Fibroblast of villous mesenchyme (primary cell): ENCODE measurements around the gene NIN. TPM values are rescaled to one million over a fixed set of nuclear protein-coding genes. Genes with fewer than 3 reads are reported as not detected.
"Not testable (repeated sequence)": the region's sequence is repeated elsewhere in the genome, so short reads cannot be mapped to it uniquely, and the experiment has no call there.

Source experiments
- DNase-seq: peaks from one replicate; pipeline ENCODE4 v3.0.0-alpha.2; 2010; ENCODE audit warnings: low read depth
- H3K4me3 ChIP-seq: 2 replicates; pipeline ENCODE4 v1.5.1; 2011; ENCODE audit warnings: low read depth, mild to moderate bottlenecking, low read length
- CTCF ChIP-seq: IDR thresholded peaks from 2 replicates; pipeline ENCODE4 v1.5.1; 2012; ENCODE audit warnings: low read depth, mild to moderate bottlenecking, low read length; ENCODE audit not compliant: insufficient read depth
- total RNA-seq: library from RNA; depleted of rRNA; stranded (reverse); fragments of >200 nt; gene quantifications from 2 replicates; pipeline ENCODE4 v1.2.3, GENCODE V29; 2012

Gene NIN
- total RNA-seq, 1 donor, result 29.8 TPM

- TF ChIP-seq CTCF, result no peak
- DNase-seq, result peak; percentile 83
- H3K4me3 ChIP-seq, result peak overlapping the region; percentile 25
These were observed 7.0 kb downstream of the NIN start for GRCh38 chr14:50823762-50824636.

GRCh38 chr14:50823051-50823761 lies 7.8 kb downstream of the NIN start:
- no peak for TF ChIP-seq CTCF
- peak; percentile 68 for DNase-seq
- H3K4me3 ChIP-seq, result no peak overlapping the region

- no peak for TF ChIP-seq CTCF
- H3K4me3 ChIP-seq, result no peak overlapping the region
- DNase-seq, result no peak
These were observed 8.4 kb downstream of the NIN start for GRCh38 chr14:50822501-50823042.

GRCh38 chr14:50821510-50822464 lies 9.2 kb downstream of the NIN start:
- no peak for TF ChIP-seq CTCF
- no peak overlapping the region for H3K4me3 ChIP-seq
- DNase-seq, result peak; percentile 72

- no peak for DNase-seq
- TF ChIP-seq CTCF, result no peak
- H3K4me3 ChIP-seq, result no peak overlapping the region
These were observed 10.0 kb downstream of the NIN start for GRCh38 chr14:50820786-50821509.

GRCh38 chr14:50819303-50819702 lies 11.7 kb downstream of the NIN start:
- DNase-seq, H3K4me3 ChIP-seq: not testable (repeated sequence)
